Activated CD8-positive, alpha-beta T cell treated with anti-CD3 and anti-CD28 coated beads for 36 hours (primary cell): Measurements from ENCODE around the gene C14orf93. TPM values are rescaled to one million over a fixed set of nuclear protein-coding genes. Genes with fewer than 3 reads are reported as not detected.

ENCODE experiments used
- ATAC-seq: fragments of 200-7000 bp; cut with Tn5 transposase; one replicate; pipeline ENCODE4 v1.10.0; 2021; ENCODE audit warnings: mild to moderate bottlenecking, moderate library complexity
- CTCF ChIA-PET: fragments of 350-600 bp; sonication (Branson Sonifier 250); formaldehyde crosslinking; loops from one replicate; lab custom pipeline; 2021; ENCODE audit warnings: antibody characterized with exemption; lab: Charles Lee
- POLR2A ChIA-PET: fragments of 350-600 bp; sonication (Branson Sonifier 250); formaldehyde crosslinking; loops from one replicate; lab custom pipeline; 2021; ENCODE audit warnings: antibody characterized with exemption; lab: Charles Lee
- DNase-seq: peaks from one replicate; pipeline ENCODE4 v3.0.0-alpha.2; 2020
- H3K27ac Mint-ChIP-seq: one replicate; pipeline ENCODE4 v1.8.0; 2021; ENCODE audit warnings: mild to moderate bottlenecking, mixed read lengths
- H3K27me3 Mint-ChIP-seq: one replicate; pipeline ENCODE4 v1.8.0; 2021; ENCODE audit warnings: mixed read lengths
- H3K36me3 Mint-ChIP-seq: one replicate; pipeline ENCODE4 v1.8.0; 2021; ENCODE audit warnings: low read depth, mixed read lengths
- H3K4me1 Mint-ChIP-seq: one replicate; pipeline ENCODE4 v1.8.0; 2021; ENCODE audit warnings: low read depth, mixed read lengths
- H3K4me3 Mint-ChIP-seq: one replicate; pipeline ENCODE4 v1.8.0; 2021; ENCODE audit warnings: mild to moderate bottlenecking, moderate library complexity, mixed read lengths
- H3K9me3 Mint-ChIP-seq: one replicate; pipeline ENCODE4 v1.8.0; 2021; ENCODE audit warnings: mixed read lengths
- CTCF ChIP-seq: fragments of 200-600 bp; IDR thresholded peaks from one replicate; pipeline ENCODE4 v1.8.0; 2022; ENCODE audit warnings: antibody characterized with exemption, mild to moderate bottlenecking
- intact Hi-C: fragments of 100-400 bp; cut with micrococcal nuclease; formaldehyde crosslinking; loops from one replicate; pipeline ENCODE4 v1.10.0; 2022
- total RNA-seq, 2 experiments: library from RNA; stranded (reverse); gene quantifications; one replicate each; pipeline ENCODE4 v1.2.3, GENCODE V29; 2021

The C14orf93 gene
- total RNA-seq, 2 experiments from 2014 or later = 13.2 to 13.5 TPM

- ChIA-PET CTCF (interaction anchor here (0.7 to 16.5 kb wide), 14 partner anchors 11 to 119 kb away, joined by 3 to 518 read pairs (median 6); partner anchors contain the start of gene AJUBA), POLR2A (interaction anchor here (0.9 to 2.8 kb wide), 4 partner anchors 47 to 71 kb away, joined by 4 to 10 read pairs (median 6); no protein-coding TSS in a partner anchor)
- H3K27ac Mint-ChIP-seq = no peak overlapping the region
- ATAC-seq (no peak), DNase-seq (peak; percentile 72)
- no peak overlapping the region for H3K4me3 Mint-ChIP-seq
- H3K36me3 Mint-ChIP-seq = peaks cover 5% of the 10 kb centered on the region
- intact Hi-C loops = no loop called here
- H3K4me1 Mint-ChIP-seq = peaks cover 19% of the 10 kb centered on the region
- peak; percentile 62 for TF ChIP-seq CTCF
- H3K9me3 Mint-ChIP-seq = no peaks in the 10 kb centered on the region
- peaks cover 7% of the 10 kb centered on the region for H3K27me3 Mint-ChIP-seq
Observed at GRCh38 chr14:23054000-23054811, 44.3 kb upstream of the C14orf93 start.

DNA sequence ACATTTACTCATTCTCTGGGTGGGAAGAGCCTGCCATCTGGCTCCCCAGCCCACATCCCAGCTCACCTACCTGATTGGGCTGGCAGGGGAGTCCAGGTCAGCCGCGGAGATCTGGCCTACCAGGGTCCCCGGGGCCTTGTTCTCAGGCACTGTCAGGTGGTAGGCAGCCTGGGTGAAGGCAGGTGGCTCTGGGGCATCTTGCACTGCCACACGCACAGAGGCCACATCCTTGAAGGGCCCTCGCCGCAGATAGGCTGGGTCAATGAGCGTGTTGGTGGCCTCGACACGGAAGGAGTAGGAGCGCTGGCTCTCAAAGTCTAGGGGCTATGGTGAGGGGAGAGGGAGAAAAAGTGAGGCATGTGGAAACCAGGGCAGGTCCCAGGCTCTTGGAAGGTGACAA, 43.5 kb upstream of the C14orf93 start:
- no peak for DNase-seq
- Mint-ChIP-seq H3K4me1 (peaks cover 19% of the 10 kb centered on the region), H3K27me3 (peaks cover 7% of the 10 kb centered on the region), H3K9me3 (no peaks in the 10 kb centered on the region), H3K4me3 (no peak overlapping the region), H3K36me3 (peaks cover 5% of the 10 kb centered on the region), H3K27ac (no peak overlapping the region)
- POLR2A ChIA-PET = interaction anchor here (1.3 kb wide), 1 partner anchor 46 kb away, joined by 4 read pairs; no protein-coding TSS in a partner anchor
- intact Hi-C loops = no loop called here
- CTCF ChIA-PET = interaction anchor here (1.1 to 16.5 kb wide), 7 partner anchors 13 to 80 kb away, joined by 3 to 518 read pairs (median 125); partner anchors contain the start of gene AJUBA
- ATAC-seq = no peak
- TF ChIP-seq CTCF = no peak

GRCh38 chr14:23052671-23053070, 42.7 kb upstream of the C14orf93 start:
- ChIA-PET CTCF (interaction anchor here (0.9 to 16.5 kb wide), 8 partner anchors 10 to 118 kb away, joined by 3 to 518 read pairs (median 65); partner anchors contain the start of gene AJUBA), POLR2A (interaction anchor here (1.5 kb wide), 1 partner anchor 78 kb away, joined by 3 read pairs; no protein-coding TSS in a partner anchor)
- Mint-ChIP-seq H3K27ac (no peak overlapping the region), H3K9me3 (no peaks in the 10 kb centered on the region), H3K27me3 (peaks cover 7% of the 10 kb centered on the region), H3K36me3 (no peaks in the 10 kb centered on the region), H3K4me1 (peaks cover 14% of the 10 kb centered on the region), H3K4me3 (no peak overlapping the region)
- TF ChIP-seq CTCF = no peak
- intact Hi-C loops = no loop called here
- DNase-seq (no peak), ATAC-seq (no peak)

DNA sequence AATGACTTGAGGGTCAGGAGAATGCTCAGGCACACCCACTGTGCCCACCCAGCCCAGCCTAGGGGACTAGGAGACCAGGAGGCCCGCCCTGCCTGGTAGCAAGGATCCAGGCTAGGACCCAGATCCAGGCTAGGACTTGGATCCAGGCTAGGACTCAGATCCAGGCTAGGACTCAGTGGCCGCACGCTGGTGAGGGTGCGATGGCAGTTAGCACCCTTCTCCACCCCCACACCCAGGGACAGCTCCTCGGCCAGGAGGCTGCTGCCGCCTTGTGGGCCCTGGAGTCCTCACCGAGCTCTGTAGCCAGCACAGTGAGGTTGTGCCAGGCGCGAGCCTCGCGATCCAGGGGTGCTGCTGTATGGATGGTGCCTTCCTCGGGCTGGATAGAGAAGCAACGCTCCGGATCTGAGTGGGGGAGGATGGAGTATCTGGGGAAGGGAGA, 42.3 kb upstream of the C14orf93 start:
- intact Hi-C loops = no loop called here
- no peak overlapping the region for H3K27ac Mint-ChIP-seq
- H3K27me3 Mint-ChIP-seq = peaks cover 9% of the 10 kb centered on the region
- no peaks in the 10 kb centered on the region for H3K36me3 Mint-ChIP-seq
- TF ChIP-seq CTCF = no peak
- H3K9me3 Mint-ChIP-seq = no peaks in the 10 kb centered on the region
- ATAC-seq (no peak), DNase-seq (no peak)
- H3K4me3 Mint-ChIP-seq = no peak overlapping the region
- POLR2A ChIA-PET = interaction anchor here (1.5 kb wide), 1 partner anchor 77 kb away, joined by 3 read pairs; no protein-coding TSS in a partner anchor
- CTCF ChIA-PET = interaction anchor here (0.9 to 16.5 kb wide), 6 partner anchors 10 to 117 kb away, joined by 3 to 518 read pairs (median 103); partner anchors contain the start of gene AJUBA
- peaks cover 14% of the 10 kb centered on the region for H3K4me1 Mint-ChIP-seq
